Fibroblast of mammary gland (primary cell): Measurements from ENCODE around the gene PIAS4.
A peak's percentile ranks its signal among the peaks of the same experiment; 100 is the strongest.

Experiments used
- DNase-seq: peaks from one replicate; pipeline ENCODE4 v3.0.0-alpha.2; 2010; ENCODE audit warnings: low read depth
- H3K4me3 ChIP-seq: 2 replicates; pipeline ENCODE4 v1.5.1; 2011; ENCODE audit warnings: low read depth, mild to moderate bottlenecking, low read length, moderate library complexity; ENCODE audit not compliant: control insufficient read depth
- CTCF ChIP-seq: conservative IDR thresholded peaks from 2 replicates; pipeline ENCODE4 v1.5.1; 2011; ENCODE audit warnings: low read depth, low read length, inconsistent platforms; ENCODE audit not compliant: control insufficient read depth, insufficient read depth

PIAS4 gene

GRCh38 chr19:4018775-4019504, 11.4 kb downstream of the PIAS4 start:
- no peak for DNase-seq
- no peak for TF ChIP-seq CTCF
- H3K4me3 ChIP-seq = no peak overlapping the region

GRCh38 chr19:4019578-4019977, 12.0 kb downstream of the PIAS4 start:
- H3K4me3 ChIP-seq = no peak overlapping the region

GRCh38 chr19:4023600-4024398, 16.3 kb downstream of the PIAS4 start:
- no peak overlapping the region for H3K4me3 ChIP-seq
- no peak for TF ChIP-seq CTCF
- DNase-seq = peak; percentile 27

More at GRCh38 chr19:4019578-4019977, 12.0 kb downstream of the PIAS4 start:
- no peak for DNase-seq
- TF ChIP-seq CTCF = no peak

- no peak for DNase-seq
- no peak overlapping the region for H3K4me3 ChIP-seq
- no peak for TF ChIP-seq CTCF
Measured at GRCh38 chr19:4025317-4025716, 17.8 kb downstream of the PIAS4 start.

- no peak for DNase-seq
- TF ChIP-seq CTCF = no peak
- no peak overlapping the region for H3K4me3 ChIP-seq
Measured at GRCh38 chr19:4027146-4027545, 19.6 kb downstream of the PIAS4 start.

GRCh38 chr19:4028334-4029246, 21.1 kb downstream of the PIAS4 start:
- no peak for DNase-seq
- H3K4me3 ChIP-seq = no peak overlapping the region
- TF ChIP-seq CTCF = no peak
